Heart left ventricle (tissue), 13 donors: ENCODE results near the gene IBTK.

ENCODE experiments used
- CTCF ChIP-seq, 12 donors: fragments of 200-600 bp; sonication (generic) in 4 of 12; IDR thresholded peaks; one replicate each; pipeline versions ENCODE4 v1.5.0 to v1.8.0; 2018 to 2022; ENCODE audit warnings: antibody characterized with exemption in 12 of 12, mild to moderate bottlenecking in 5 of 12
- POLR2A ChIP-seq, 2 donors: fragments of 450-650 bp; IDR thresholded peaks; one replicate each; pipeline ENCODE4 v1.6.1; 2017; ENCODE audit warnings: antibody characterized with exemption in 2 of 2, mild to moderate bottlenecking in 2 of 2, moderate library complexity in 2 of 2
- donor health status: ischemic (EF 13 %, LVEDD 7.1; RV severe dilation, severe dysfunction).
- donor health status: DM: no; HTN: yes; CAD: no.
- donor health status: DM: no; HTN: no; CAD: no.
- donor health status: ischemic (EF 25% LVEDD 6.9; RV normal size, moderate dysfunction).
- donor health status: ischemic (EF 25% LVEDD 5.7; RV mildly dilated, moderate dysfunction).
- donor health status: ischemic (EF 35%, LVEDD 5.7; RV mildly dilated, moderate dysfunction).
- donor health status: nonischemic (EF 11% LVEDD 7.7; RV severe dilation, severe dysfunction).
- donor health status: DM: yes; HTN: yes; CAD: no.
- donor health status: PGD.
- donor health status: ischemic (EF 29% LVEDD 5.4; RV normal size, mild dysfunction).
- donor health status: nonischemic (EF 23%, LVEDD 6.1; RV moderate dilation, normal function).

GRCh38 chr6:82270881-82271635, 23.5 kb upstream of the IBTK start:
- TF ChIP-seq POLR2A (IDR thresholded peaks at IDR 0.05), result no peak
- peak; percentile 52 to 74 (median 62) for TF ChIP-seq CTCF (IDR thresholded peaks at IDR 0.05)
